Kidney capillary endothelial cell (primary cell): Measurements from ENCODE around the gene CCDC85C.
A peak's percentile ranks its signal among the peaks of the same experiment; 100 is the strongest.

Source experiments
- DNase-seq: peaks from one replicate; pipeline ENCODE4 v3.0.0-alpha.2; 2018; ENCODE audit warnings: low spot score

CCDC85C gene

GRCh38 chr14:99589651-99590530 is 14.1 kb downstream of the CCDC85C start:
- DNase-seq: no peak

- DNase-seq: no peak
These were observed 15.0 kb downstream of the CCDC85C start for GRCh38 chr14:99589031-99589441.

DNA sequence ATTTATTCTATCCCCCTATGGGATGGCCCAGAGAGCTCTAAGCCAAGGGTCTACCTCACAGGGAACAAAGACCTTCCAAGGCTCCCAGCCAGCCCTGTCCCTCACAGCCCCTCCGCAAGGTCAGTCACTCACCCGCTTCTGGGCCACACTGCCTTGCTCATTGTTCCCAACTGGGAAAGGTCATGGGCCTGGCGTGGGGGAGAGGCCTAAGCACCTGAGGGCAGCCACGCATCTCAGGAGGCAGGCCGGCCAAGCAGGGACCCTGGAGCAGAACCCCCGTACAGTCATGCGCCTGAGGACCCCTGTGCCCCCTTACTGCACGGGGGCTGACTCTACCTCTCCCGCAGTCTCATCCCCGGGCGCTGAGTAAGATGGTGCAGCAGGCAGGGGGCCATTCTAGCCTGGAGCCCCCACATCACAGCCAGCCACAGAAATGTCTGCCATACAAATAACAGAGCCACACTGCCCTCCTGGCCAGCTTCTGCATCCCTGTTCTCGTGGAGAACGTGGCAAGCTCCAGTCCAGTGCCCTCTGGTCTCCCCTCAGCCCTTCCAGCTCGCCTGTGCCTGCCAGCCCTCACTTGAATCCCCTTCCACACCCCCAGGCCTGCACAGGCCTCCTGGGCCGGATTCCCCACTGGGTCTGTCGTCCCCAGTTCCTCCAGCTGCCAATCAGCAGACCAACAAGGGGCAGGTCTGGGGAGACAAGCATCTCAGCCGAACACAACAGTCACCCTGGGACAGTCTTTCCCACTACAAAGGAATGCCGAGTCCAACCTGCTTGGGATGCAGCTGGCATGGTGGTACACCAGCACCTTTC is 16.3 kb downstream of the CCDC85C start:
- no peak for DNase-seq

DNA sequence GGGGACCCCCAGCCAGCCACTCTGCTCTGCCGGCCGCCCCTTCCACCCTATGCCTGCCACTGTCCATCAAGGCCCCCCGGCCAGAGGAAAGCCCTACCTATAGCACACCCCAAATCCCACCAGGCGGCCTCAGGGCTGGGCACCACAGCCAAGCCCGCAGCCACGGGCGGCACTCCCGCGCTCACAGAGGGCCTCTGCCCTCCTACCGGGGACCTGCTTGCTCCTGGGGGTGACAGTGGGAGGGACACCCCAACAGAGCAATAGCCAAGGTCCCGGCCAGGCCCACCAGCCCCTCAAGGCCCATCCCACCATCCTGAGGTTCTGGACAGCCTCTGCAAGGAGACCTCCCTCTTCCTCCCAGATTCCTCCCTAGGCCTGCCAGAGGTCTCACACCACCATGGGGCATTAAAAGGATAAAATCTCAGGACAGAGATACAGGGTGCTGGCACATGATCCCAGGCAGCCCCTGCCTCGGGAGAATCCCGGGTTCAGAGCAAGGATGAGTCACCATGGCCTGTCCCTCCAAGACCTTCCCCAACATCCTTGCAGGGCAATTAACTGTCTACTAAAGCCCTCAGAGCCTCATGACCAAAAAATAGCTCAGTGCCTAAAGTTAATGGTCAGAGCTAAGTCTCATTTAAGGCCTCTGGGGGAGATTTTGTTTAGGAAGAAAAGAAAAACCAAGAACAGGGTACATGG is 17.1 kb downstream of the CCDC85C start:
- no peak for DNase-seq

DNA sequence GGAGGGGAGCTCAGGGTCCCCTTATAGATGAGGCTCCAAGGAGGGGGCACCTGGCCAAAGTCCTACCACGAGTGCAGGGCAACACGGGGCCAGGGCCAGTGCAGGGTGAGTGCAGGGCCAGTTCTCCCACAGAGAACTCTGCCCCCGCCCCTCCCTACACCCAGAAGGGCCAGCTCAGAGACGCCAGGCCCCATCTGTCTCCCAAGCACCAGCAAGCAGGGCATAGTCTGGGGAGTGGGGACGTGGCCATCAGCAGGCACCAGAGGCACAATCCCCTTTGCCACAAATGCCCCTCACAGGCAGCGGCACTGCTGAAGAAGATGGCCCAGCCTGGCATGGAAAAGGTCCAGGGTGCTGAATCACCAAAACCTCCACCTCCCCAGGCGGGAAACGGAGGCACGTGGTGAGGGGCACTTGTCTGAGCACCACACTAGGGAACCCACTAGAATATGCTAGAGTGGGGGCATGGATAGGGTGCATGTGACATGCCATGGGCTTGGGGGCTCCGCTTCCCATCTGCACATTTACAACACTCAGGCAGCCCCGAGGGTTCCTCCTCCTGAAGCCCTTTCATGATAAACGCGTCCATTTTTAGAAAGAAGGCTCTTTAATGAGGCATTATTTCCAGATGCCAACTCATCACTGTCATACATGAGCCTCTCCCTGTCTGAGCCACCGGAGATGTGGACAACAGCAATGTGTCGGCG is 17.8 kb downstream of the CCDC85C start:
- no peak for DNase-seq

DNA sequence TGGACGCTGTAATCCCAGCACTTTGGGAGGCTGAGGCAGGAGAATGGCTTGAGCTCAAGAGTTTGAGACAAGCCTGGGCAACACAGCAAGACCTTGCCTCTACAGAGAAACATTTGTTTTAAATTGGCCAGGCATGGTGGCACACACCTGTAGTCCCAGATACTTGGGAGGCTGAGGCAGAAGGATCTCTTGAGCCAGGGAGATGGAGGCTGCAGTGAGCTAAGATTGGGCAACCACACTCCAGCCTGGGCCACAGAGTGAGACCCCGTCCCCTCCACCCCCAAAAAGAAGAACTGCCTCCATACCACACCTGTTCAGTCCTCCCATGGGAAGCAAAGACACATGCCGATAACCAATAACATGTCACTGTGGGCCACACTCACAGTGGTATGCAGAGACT is 19.2 kb downstream of the CCDC85C start:
- no peak for DNase-seq

- no peak for DNase-seq
These were observed 22.1 kb downstream of the CCDC85C start for GRCh38 chr14:99581938-99582337.

DNA sequence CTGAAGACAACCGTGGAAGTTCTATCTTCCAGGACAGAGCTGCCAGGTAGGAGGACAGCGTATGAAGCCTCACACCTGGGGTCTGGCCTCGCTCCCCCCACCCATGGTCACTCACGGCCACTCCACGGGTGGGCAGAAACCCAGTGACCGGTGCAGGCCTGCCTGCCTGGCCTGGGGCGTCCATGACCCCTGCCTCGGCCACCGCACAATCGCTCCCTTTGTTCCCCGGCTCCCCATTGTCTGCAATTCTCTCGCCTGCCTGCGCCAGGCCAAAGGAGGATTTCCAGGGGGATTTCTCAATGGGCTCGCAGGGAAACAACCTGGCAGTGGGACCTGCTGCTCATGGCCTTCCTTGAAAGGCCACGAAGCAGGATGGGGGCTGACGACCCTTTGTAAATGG is 22.6 kb downstream of the CCDC85C start:
- DNase-seq: no peak

DNA sequence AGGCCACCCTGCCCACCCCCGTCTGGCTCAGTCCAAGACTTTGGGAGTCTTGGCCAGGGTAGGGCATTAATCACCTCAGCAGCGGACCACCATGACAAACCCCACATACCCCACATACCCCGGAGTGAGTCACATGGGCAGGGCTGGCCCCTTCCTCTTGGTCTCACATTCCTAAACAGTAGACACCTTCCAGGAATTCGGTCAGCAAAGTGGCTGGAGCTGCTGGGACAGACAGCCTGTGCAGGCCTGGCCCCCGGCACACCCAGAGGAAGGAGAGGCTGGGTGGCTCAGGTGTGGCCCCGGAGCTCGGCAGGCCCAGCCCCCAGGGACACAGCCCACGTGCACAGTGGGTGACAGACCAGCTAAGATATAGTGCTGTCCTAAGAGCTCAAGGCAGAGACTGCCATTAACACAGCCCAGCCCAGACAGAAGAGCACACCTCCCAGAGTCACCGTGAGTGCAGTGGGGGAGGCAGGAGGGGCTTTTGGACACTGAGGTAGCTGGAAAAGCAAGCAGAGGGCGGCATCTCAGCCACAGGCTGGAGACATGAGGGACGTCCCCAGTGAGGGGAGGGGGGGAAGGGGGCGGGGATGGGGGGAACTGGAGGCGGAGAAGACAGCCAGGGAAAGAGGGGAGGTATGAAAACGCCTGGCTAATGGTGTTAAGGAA is 24.0 kb downstream of the CCDC85C start:
- peak; percentile 44 for DNase-seq

GRCh38 chr14:99579120-99579836 is 24.7 kb downstream of the CCDC85C start:
- no peak for DNase-seq

GRCh38 chr14:99578541-99579101 is 25.4 kb downstream of the CCDC85C start:
- no peak for DNase-seq

DNA sequence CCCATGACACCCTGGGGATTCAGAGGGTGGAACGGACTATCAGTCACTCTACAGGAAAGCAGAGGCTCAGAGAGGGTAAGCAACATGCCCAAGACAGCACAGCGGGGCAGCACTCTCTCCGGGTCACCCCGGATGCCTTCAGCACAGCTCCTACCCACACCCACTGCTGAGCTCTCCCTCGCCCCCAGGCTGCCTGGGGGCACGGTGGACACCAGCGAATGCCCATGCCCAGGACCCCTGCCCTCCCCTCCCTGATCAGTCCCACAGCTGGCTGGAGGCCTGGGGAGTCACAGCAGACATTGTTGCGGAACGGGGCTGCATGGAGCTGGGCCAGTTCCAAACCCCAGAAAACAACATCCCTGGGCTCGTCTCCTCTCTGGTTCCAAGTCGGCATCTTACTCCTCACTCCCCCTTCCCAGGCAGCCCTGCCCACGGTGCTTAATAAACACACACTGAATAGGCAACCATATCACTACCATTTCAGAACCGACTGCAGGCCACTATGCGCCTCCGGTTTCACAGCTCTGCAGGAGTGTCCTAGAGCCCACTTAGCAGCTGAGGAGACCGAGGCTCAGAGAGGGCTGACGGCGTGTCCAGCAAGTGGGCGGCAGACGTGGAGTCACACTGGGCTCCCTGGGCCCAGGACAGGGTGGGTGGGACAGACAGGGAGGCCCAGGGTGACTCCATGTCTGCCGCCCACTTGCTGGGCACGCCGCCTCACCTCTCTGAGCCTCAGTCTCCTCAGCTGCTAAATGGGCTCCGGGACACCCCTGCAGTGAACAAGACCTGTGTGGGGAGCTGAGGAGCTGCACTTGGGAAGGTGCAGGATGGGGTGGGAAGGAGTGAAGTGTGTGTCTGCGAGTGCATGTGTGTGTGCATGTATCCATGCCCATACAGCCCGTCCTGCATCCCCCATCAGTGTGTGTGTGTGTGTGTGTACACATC is 27.0 kb downstream of the CCDC85C start:
- DNase-seq: no peak

DNA sequence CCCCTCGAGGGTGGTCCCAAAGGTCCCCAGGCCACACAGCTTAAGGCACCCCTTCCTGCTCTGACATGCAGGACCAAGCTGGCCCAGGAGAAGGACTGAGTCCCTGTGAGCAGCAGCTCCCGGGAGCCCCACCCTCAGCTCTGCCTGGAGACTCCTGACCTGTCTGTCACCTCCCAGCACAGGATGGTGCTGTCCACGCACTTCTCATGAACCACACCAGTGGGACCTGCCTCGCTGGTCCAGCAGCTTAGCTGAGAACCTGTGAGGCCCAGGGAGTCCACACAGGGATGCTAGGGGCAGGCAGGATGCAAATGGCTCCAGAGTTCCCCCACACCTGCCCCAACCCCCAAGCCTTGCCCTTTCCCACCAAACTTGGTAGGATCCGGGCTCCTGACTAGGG is 27.7 kb downstream of the CCDC85C start:
- no peak for DNase-seq

GRCh38 chr14:99575043-99576023 is 28.7 kb downstream of the CCDC85C start:
- DNase-seq: no peak

DNA sequence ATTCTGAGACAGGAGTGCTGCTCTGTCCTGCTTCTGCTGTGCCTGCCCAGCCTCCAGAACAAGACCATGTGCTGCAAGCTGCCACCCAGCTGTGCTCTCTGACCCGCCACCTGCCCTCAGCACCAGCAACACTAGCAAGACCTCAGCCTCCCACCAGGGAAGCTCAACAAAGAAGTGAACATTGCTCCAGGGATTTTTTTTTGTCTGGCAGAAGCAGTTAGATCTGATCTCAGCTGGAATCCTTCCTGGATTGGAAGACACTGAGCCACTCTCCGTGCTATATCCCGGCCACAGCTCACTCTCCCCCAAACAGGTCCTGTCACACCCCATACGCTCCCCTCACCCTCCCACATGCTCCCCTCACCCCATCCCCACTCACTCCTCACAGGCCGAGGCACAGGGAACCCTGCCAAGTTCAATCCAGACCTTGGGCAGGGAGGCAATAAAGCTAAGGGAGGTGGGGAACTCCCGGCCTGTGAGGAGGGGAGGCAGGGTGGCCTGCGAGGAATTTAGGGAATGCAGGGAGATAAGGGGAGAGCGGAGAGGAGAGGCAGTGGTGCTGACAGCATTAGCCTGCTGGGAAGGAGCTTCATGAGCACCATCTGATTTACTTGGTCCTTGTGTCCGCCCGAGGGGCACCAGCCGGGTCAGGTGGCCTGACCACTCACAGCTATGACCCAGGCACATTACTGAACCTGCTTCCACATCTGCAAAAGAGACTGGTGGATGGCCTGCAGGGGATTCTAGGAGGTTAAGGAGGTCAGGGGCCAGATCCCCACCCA is 29.7 kb downstream of the CCDC85C start:
- DNase-seq: no peak

DNA sequence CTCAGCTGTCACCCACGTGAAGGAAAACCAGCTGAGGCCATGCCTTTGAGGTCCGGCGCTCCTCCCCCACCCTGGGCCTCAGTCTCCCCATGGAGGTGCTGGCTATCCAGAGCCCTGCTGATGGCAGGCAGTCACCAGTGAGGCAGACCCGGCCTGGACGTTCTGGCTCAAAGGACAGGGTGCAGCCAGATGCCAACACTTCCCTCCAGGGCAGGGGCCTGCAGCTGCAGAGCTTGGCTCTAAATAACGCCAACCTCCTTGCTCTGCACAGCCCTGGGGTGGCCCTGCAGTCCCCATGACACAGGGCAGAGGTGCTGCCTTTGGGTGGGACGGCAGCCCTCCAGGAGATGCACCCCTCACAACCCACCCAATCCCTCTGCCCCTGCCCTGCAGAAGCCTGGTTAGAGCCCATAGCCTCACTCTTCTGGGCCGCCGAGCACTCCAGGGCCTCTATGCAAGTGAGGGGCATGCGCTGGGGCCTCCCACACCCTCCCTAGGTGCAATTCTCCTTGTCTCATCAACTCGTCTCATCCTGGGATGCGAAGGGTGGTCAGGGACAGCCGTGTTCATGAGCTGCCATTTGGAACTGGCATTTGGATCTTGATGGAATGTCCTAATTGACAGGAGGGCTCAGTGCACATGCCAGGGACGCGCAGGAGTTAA is 30.4 kb downstream of the CCDC85C start:
- no peak for DNase-seq

DNA sequence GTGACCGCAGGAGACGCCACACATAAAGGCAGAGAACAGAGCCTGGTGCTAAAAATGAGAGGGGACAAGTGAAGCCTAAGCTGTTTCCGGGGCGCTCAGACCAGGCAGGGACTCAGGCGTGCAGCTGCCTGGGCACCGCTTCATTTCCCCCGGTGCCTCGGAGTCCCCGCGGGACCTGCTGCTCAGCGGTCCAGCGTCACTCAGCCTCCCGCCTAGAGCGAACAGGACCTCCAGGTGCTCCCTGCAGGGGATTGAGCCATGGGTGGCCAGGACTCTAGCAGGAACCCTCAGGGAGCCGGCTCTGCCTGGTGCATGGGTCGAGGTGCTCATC is 31.0 kb downstream of the CCDC85C start:
- DNase-seq: no peak
